GM08714 (cell line): ENCODE data around the gene GPR157.
A peak's percentile ranks its signal among the peaks of the same experiment; 100 is the strongest.

Experiments used
- H3K4me3 ChIP-seq: fragments of 200-500 bp; sonication (Bioruptor generic); 2 replicates; pipeline ENCODE4 v1.5.1; 2014; ENCODE audit warnings: mild to moderate bottlenecking, low read length, inconsistent platforms
- ZNF274 ChIP-seq: IDR thresholded peaks from 2 replicates; pipeline ENCODE4 v1.6.1; 2012; ENCODE audit warnings: mild to moderate bottlenecking, low read depth, low read length

GPR157 gene

DNA sequence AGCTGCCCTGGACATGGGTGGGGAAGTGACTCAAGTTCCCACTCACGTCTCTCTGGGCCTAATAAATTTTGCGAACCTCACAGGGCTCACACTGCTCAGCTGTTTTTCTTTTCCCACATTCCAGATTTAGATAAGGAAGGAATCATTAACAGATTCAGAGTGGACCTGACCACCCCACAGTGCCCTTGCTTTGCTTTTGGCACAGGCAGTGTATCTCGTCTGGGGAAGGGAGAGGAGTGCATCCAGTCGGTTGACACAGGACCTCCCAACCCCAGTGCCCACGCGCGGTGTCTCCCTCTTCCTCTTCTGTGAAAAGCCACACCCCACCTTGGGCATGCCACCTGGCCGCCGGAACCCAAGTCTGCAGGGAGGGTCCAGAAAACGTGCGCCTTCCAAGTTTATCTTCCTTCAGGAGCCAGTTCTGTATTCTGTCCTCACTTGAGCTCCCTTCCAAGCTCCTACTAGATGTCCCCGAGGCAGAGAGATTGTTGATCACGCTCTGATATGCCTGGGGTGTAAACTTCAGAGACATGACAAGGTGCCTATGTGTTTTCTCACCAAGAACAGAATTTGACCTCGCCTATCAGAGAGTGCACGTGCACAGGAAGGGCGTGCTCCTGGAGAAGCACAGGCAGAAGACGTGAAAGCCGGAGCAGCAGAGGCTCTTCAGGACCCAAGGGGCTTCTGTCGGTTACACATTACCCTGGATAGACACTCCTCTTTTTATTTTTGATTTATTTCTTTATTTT lies 50.0 kb downstream of the GPR157 start:
- no peak overlapping the region for H3K4me3 ChIP-seq
- no peak for TF ChIP-seq ZNF274

DNA sequence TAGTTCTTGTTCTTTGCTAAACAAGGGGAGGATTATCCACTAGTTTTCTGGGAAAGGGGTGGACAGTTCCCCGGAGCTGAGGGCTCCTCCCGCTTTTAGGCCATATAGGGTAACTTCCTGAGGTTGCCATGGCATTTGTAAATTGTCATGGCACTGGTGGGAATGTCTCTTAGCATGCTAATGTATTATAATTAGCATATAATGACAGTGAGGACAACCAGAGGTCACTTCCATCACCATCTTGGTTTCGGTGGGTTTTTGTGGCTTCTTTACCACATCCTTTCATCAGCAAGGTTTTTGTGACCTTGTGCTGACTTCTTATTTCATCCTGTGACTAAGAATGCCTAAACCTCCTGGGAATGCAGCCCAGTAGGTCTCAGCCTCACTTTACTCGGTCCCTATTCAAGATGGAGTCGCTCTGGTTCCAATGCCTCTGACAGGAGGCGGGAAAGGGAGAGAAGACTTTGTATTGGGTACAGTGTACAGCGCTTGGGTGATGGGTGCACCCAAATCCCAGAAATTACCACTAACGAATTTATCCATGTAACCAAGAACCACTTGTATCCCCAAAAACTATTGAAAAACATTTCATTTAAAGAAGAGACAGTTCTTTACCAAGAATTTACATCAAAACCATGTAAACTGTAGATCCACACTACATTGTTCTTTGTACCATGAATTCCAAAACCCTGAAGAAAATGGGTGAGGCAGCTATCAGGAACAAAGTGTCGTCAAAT lies 50.7 kb downstream of the GPR157 start:
- no peak overlapping the region; the same call in 1 of the 2 replicates for H3K4me3 ChIP-seq
- no peak for TF ChIP-seq ZNF274

DNA sequence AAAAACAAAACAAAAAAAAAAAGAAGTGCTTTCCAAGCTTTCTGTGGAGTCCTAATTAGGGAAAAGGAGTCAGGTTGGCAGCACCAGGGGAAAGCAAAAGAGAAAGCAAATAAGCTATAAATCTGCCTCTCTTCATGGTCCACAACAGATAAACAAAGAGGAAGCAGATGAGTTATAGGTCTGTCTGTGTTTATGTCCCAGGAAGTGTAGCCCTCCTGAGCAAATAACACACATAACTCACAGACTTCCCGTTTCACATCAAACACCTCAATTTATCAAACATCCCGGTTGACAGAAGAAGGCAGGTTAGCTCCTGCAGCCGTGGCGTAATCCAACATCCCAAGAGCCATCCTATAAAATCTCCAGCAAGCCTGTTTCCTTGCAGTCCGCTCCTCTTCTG lies 53.9 kb downstream of the GPR157 start:
- no peak for TF ChIP-seq ZNF274
- peak overlapping the region; percentile 30; the same call in 1 of the 2 replicates for H3K4me3 ChIP-seq

DNA sequence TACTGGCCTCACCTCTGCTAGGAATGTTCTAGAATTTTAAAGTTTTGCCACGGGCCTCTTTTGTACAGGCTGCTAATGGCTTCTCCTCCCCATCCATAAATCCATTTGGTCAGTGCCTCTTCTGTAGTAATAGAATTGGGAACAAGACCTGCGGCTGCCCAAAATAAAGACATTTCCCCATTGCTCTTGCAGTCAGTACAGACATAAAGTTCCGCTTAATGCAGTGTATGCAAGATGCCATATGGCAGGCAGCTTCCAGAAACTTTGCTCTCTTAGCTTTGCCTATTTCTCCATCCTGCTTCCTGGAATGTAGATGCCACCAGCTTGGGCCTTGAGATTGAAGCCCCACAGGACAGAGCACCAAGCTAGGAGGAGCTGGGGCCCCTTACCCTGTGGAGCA lies 55.8 kb downstream of the GPR157 start:
- TF ChIP-seq ZNF274, result no peak
- no peak overlapping the region for H3K4me3 ChIP-seq

DNA sequence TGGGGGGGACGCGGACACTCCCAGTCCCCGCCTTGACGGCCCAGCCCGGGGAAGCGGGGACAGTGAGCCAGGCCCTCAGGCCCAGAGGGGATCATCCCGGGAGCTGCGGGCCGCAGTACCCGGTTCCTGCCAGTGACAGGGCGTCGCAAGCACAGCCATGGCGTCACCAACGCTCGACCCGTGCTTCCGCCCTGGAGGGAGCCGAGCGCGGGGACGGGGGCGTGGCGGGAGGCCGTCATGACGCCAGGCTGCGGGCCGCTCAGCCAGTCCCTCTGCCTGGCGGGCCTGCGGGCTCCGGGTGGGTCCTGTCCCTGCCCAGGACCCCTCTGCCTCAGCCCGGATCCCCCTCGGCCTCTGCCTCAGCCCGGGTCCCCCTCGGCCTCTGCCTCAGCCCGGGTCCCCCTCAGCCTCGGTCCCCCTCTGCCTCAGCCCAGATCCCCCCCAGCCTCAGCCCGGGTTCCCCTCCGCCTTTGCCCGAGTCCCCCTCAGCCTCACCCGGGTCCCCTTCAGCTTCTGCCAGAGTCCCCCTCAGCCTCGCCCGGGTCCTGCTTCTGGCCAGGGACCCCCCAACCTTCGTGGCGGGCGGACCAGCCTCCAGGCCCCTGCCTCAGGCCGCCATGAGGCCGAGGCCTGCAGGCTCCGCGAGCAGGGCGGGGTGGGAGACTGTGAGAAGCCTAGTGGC lies 57.2 kb downstream of the GPR157 start:
- no peak for TF ChIP-seq ZNF274
- H3K4me3 ChIP-seq, result no peak overlapping the region

DNA sequence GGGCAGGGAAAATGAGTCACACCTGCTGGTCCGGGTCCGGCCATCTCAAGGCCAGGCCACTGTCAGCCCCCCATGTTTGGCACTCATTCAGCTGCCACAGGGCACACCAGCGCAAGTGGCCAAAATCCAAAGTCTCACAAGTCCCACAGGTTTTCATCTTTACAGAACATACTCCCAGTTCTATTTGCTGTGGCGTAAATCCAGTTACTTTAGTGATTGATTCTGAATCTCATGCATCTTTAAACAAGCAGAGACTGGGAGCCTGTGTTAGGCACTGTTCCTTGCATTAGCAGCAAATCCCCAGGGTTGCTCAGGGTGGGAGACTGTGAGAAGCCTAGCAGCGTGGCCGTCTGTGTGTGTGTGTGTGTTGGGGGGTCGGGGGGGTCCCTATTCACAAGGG lies 58.4 kb downstream of the GPR157 start:
- H3K4me3 ChIP-seq, result no peak overlapping the region
- TF ChIP-seq ZNF274, result no peak

DNA sequence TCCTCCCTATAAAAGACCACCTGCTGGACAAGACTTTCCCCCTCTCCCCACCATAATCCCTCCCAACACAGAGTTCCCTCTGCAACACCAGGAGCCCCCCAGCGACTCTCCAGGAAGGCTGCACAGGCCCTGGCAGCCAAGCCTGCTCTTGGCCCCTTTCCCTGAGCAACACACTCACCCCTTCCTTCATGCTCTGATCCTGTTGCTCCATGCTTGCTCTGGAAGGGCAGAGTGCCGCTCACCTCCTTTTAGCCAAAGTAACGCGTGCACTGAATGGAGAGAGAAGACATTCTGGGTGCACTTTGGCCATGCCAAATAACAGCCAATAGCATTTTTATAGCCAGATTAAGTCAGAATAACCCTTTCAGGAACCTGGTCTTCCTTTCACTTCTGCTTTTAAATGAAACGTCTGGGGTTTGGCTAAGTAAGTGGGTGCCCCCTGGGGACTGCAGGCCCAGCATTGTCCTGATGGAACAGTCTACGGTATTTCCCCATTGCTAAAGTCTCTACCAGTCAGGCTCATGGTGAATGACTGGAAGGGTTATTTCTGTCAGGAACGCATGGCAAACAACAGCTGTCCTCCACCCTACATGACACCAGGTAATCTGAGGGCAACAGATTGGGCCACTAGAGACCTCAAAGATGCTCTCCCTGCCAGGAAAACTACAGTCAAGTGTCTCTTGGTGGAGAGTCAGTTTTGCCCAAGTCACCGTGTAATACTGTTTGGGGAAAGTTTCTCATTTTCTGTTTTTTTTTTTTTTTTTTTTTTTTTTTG lies 59.4 kb downstream of the GPR157 start, which contains the start of gene SLC2A5:
Gene SLC2A5, minus strand, starts transcription at position 310 of the 775 bp plus-strand sequence. Its CDS starts 99 bp downstream, at position 211.
- peak within 1 kb of the TSS; percentile 69; the same call in 1 of the 2 replicates for H3K4me3 ChIP-seq
- no peak for TF ChIP-seq ZNF274

DNA sequence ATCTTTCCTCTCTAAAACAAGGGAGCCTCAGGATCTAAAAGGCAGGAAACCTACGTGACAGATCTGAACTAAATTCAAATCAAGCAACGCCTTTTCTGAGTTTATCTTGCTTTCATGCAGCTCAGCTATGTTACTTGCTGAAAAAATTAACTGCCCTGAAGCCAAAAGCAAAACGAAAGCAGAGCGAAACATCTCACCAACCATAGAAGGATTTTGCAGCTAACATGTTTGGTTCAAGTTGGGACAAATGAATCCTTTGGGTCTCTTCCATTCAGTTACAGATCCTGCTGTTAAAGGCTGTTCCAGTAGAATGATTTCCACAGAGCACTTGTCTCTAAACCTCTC lies 59.9 kb downstream of the GPR157 start:
- H3K4me3 ChIP-seq, result peak overlapping the region; percentile 69; the same call in 1 of the 2 replicates
- no peak for TF ChIP-seq ZNF274

DNA sequence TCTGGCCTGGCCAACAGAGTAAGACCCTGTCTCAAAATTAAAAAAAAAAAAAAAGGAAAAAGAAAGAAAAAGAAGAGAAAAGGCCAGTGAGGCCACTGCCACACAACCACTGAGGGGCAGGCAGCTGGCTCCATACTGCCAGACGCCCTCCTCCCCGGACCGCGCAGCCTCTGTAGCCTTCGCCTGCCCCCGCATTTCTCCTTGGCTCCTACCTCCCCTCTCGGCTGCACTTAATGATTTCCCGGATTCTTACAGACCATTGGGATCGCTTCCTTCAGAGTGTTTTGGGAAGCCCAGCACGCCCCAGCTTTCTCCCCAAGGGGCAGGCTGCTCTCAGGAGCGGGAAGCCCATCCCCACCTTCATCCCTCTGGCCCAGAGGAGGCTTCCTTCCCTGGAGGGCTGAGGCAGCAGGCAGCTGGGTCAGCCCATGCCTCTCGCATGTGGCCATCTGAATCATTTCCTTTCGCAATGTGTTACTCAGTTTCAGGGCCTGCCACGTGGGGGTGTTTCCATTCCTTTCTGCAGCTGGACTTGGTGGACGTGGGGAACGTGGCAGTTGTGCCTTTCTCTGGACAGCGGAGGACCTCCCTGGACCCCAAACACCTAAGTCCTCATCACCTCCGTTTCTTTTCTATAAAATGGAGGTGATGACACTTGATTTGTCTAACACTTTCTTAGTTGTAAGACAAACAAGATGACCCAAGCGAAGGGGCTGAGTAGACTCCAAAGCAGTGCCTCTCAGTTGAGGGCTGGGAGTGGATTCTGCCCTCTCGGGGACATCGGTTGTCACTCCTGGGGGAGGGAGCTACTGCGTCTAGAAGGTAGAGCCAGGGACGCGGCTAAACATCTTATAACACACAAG lies 61.7 kb downstream of the GPR157 start:
- TF ChIP-seq ZNF274, result no peak
- H3K4me3 ChIP-seq, result no peak overlapping the region

DNA sequence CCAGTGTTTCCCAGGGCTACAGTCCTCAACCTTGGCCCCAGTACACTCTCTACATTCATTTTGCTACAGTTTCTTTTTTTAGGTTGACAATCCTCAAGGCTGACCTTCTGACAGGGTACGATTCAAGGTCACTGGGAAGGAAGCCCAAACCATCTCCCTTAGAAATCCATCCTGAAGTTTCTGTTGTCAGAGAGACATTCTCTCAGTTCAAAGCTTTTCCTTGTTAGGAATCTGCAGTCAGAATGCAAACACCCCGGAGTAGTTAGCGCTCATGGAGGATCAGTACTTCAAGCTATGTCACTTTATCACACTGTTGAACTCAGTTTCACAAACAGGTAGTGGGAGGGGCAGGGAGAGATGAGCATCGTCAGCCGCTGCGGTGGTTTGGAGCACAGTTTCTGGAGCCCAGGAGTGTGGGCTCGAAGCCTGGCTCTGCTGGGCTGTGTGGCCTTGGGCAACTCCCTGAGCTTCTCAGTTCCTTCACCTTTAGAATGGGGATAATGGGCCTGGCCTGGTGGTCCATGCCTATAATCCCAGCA lies 63.6 kb downstream of the GPR157 start:
- H3K4me3 ChIP-seq, result no peak overlapping the region
- no peak for TF ChIP-seq ZNF274

DNA sequence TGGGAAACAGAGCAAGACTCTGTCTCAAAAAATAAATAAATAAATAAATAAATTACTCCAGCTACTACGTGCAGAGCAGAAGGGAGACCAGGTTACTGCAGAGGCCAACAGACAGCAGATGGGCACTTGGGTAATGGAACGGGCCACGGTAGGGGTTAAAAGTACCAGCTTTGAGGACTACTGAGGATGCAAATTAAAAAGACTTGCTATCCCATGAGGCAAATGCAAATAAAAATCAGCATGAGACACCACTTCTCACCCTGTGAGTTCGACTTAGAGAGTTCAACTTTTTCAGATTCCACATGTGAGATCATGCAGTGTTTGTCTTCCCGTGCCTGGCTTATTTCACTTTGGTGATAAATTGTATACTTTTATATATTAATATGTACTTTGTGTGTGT lies 66.1 kb downstream of the GPR157 start:
- TF ChIP-seq ZNF274, result no peak
- no peak overlapping the region for H3K4me3 ChIP-seq

DNA sequence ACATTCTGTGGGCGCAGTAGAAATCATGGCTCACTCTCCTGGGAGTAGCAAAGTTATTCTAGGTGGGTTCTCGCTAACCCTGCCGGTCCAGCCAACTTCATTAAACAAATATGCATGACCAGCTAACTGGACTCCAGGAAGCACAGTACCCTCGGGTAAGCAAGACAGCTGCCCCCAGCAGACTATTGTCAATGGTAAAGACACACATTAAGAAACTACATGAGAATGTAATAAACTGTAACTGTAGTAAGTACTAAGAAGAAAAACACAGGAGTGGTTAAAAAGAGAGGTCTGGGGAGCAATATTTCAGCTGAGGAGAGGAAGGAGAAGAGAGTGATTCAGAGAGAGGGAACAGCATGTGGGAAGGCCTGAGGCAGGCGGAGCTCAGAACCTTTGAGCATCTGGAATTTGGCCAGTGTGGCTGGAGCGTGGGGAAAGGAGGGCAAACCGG lies 66.9 kb downstream of the GPR157 start:
- H3K4me3 ChIP-seq, result no peak overlapping the region
- TF ChIP-seq ZNF274, result no peak
